Mucosa of rectum (tissue), 2 donors: ENCODE results near the gene TMEM100.
A peak's percentile ranks its signal among the peaks of the same experiment; 100 is the strongest.

Experiments
- H3K27ac ChIP-seq, 2 donors: one replicate each; pipeline ENCODE4 v1.7.0; 2013; ENCODE audit warnings: inconsistent platforms in 2 of 2, low read depth in 2 of 2, low read length in 2 of 2
- H3K27me3 ChIP-seq, 2 donors: one replicate each; pipeline ENCODE4 v1.7.0; 2013; ENCODE audit warnings: low read length in 2 of 2; ENCODE audit not compliant: control insufficient read depth in 2 of 2, insufficient read depth in 2 of 2
- H3K36me3 ChIP-seq, 2 donors: one replicate each; pipeline ENCODE4 v1.7.0; 2013; ENCODE audit warnings: low read length in 2 of 2; ENCODE audit not compliant: control insufficient read depth in 2 of 2, insufficient read depth in 2 of 2
- H3K4me1 ChIP-seq, 2 donors: one replicate each; pipeline ENCODE4 v1.7.0; 2013; ENCODE audit warnings: low read length in 2 of 2, mild to moderate bottlenecking in 1 of 2; ENCODE audit not compliant: control insufficient read depth in 2 of 2, insufficient read depth in 2 of 2
- H3K4me3 ChIP-seq, 2 donors: one replicate each; pipeline ENCODE4 v1.7.0; 2013; ENCODE audit warnings: low read length in 2 of 2
- H3K9ac ChIP-seq, 2 donors: one replicate each; pipeline ENCODE4 v1.7.0; 2013; ENCODE audit warnings: low read length in 2 of 2, low read depth in 1 of 2, mild to moderate bottlenecking in 1 of 2
- H3K9me3 ChIP-seq, 2 donors: one replicate each; pipeline ENCODE4 v1.7.0; 2013; ENCODE audit warnings: low read length in 2 of 2; ENCODE audit not compliant: control insufficient read depth in 2 of 2
- donor health status: healthy.
- donor health status: Normal muscosa, but diverticular disease.

Gene TMEM100

GRCh38 chr17:55730808-55731207 is 8.1 kb upstream of the TMEM100 start:
- H3K9ac ChIP-seq, result no peak overlapping the region
- no peaks in the 10 kb centered on the region for H3K9me3 ChIP-seq
- no peak overlapping the region for H3K4me3 ChIP-seq
- no peak overlapping the region for H3K27ac ChIP-seq
- H3K36me3 ChIP-seq, result no peaks in the 10 kb centered on the region
- no peaks in the 10 kb centered on the region for H3K27me3 ChIP-seq
- peaks cover 0 to 3% of the 10 kb centered on the region in 2 donors for H3K4me1 ChIP-seq

- H3K9me3 ChIP-seq, result no peaks in the 10 kb centered on the region
- H3K27ac ChIP-seq, result no peak overlapping the region
- no peak overlapping the region for H3K4me3 ChIP-seq
- H3K36me3 ChIP-seq, result no peaks in the 10 kb centered on the region
- no peaks in the 10 kb centered on the region for H3K27me3 ChIP-seq
- H3K4me1 ChIP-seq, result peaks cover 0 to 3% of the 10 kb centered on the region in 2 donors
- no peak overlapping the region for H3K9ac ChIP-seq
These were observed 7.7 kb upstream of the TMEM100 start for GRCh38 chr17:55730380-55730779.

GRCh38 chr17:55729484-55729883 is 6.8 kb upstream of the TMEM100 start:
- no peaks in the 10 kb centered on the region for H3K27me3 ChIP-seq
- no peaks in the 10 kb centered on the region for H3K9me3 ChIP-seq
- no peak overlapping the region for H3K27ac ChIP-seq
- no peaks in the 10 kb centered on the region for H3K36me3 ChIP-seq
- no peak overlapping the region for H3K9ac ChIP-seq
- peaks cover 0 to 3% of the 10 kb centered on the region in 2 donors for H3K4me1 ChIP-seq
- no peak overlapping the region for H3K4me3 ChIP-seq

- Histone ChIP-seq H3K9me3 (no peaks in the 10 kb centered on the region), H3K36me3 (no peaks in the 10 kb centered on the region), H3K27ac (peak overlapping the region in 1 of 2 donors; percentile 6), H3K4me3 (no peak overlapping the region), H3K9ac (no peak overlapping the region), H3K27me3 (no peaks in the 10 kb centered on the region), H3K4me1 (peaks cover 0 to 3% of the 10 kb centered on the region in 2 donors)
These were observed 6.2 kb upstream of the TMEM100 start for GRCh38 chr17:55728833-55729232.

- no peak overlapping the region for H3K27ac ChIP-seq
- no peaks in the 10 kb centered on the region for H3K9me3 ChIP-seq
- no peak overlapping the region for H3K9ac ChIP-seq
- H3K4me1 ChIP-seq, result peaks cover 0 to 3% of the 10 kb centered on the region in 2 donors
- no peaks in the 10 kb centered on the region for H3K27me3 ChIP-seq
- H3K4me3 ChIP-seq, result no peak overlapping the region
- no peaks in the 10 kb centered on the region for H3K36me3 ChIP-seq
These were observed 5.7 kb upstream of the TMEM100 start for GRCh38 chr17:55728361-55728760.

- peaks cover 0 to 3% of the 10 kb centered on the region in 2 donors for H3K4me1 ChIP-seq
- H3K4me3 ChIP-seq, result no peak overlapping the region
- H3K9me3 ChIP-seq, result no peaks in the 10 kb centered on the region
- no peak overlapping the region for H3K27ac ChIP-seq
- H3K9ac ChIP-seq, result no peak overlapping the region
- H3K36me3 ChIP-seq, result no peaks in the 10 kb centered on the region
- H3K27me3 ChIP-seq, result no peaks in the 10 kb centered on the region
These were observed 5.3 kb upstream of the TMEM100 start for GRCh38 chr17:55727920-55728319.

- Histone ChIP-seq H3K4me3 (no peak overlapping the region), H3K9me3 (no peaks in the 10 kb centered on the region), H3K27me3 (no peaks in the 10 kb centered on the region), H3K9ac (no peak overlapping the region), H3K36me3 (no peaks in the 10 kb centered on the region), H3K27ac (no peak overlapping the region), H3K4me1 (peaks cover 0 to 3% of the 10 kb centered on the region in 2 donors)
These were observed 4.6 kb upstream of the TMEM100 start for GRCh38 chr17:55727275-55727674.

GRCh38 chr17:55726440-55726839 is 3.8 kb upstream of the TMEM100 start:
- Histone ChIP-seq H3K9ac (no peak overlapping the region), H3K27me3 (no peaks in the 10 kb centered on the region), H3K4me1 (no peaks in the 10 kb centered on the region), H3K27ac (no peak overlapping the region), H3K9me3 (no peaks in the 10 kb centered on the region), H3K4me3 (no peak overlapping the region), H3K36me3 (no peaks in the 10 kb centered on the region)

GRCh38 chr17:55723488-55723848 is 804 bp upstream of the TMEM100 start:
- no peaks in the 10 kb centered on the region for H3K27me3 ChIP-seq
- no peak overlapping the region for H3K9ac ChIP-seq
- H3K4me3 ChIP-seq, result no peak overlapping the region
- no peaks in the 10 kb centered on the region for H3K4me1 ChIP-seq
- peak overlapping the region in 1 of 2 donors; percentile 45 for H3K27ac ChIP-seq
- no peaks in the 10 kb centered on the region for H3K36me3 ChIP-seq
- no peaks in the 10 kb centered on the region for H3K9me3 ChIP-seq

- no peaks in the 10 kb centered on the region for H3K4me1 ChIP-seq
- no peaks in the 10 kb centered on the region for H3K27me3 ChIP-seq
- peak overlapping the region; percentile 21 to 52 for H3K9ac ChIP-seq
- H3K9me3 ChIP-seq, result no peaks in the 10 kb centered on the region
- H3K36me3 ChIP-seq, result no peaks in the 10 kb centered on the region
- peak overlapping the region; percentile 8 to 56 for H3K4me3 ChIP-seq
- peak overlapping the region; percentile 43 to 45 for H3K27ac ChIP-seq
These were observed 488 bp downstream of the TMEM100 start for GRCh38 chr17:55722016-55722736.
